CD8-positive, alpha-beta memory T cell (primary cell): Measurements from ENCODE around the gene CDPF1. TPM values are rescaled to one million over a fixed set of nuclear protein-coding genes. Genes with fewer than 3 reads are reported as not detected.

Source experiments
- CTCF ChIA-PET: fragments of 350-600 bp; sonication (Branson Sonifier 250); formaldehyde crosslinking; loops from one replicate; lab custom pipeline; 2021; ENCODE audit warnings: antibody characterized with exemption; lab: Charles Lee
- POLR2A ChIA-PET: fragments of 350-600 bp; sonication (Branson Sonifier 250); formaldehyde crosslinking; loops from one replicate; lab custom pipeline; 2021; ENCODE audit warnings: antibody characterized with exemption; lab: Charles Lee
- DNase-seq, 5 donors: peaks; one replicate each; pipeline versions ENCODE4 v3.0.0 to v3.0.0-alpha.2; 2020 to 2022; ENCODE audit warnings: mixed read lengths in 1 of 5
- H3K27ac ChIP-seq: one replicate; pipeline ENCODE4 v1.7.0; 2013; ENCODE audit warnings: low read depth, mild to moderate bottlenecking, low read length, moderate library complexity
- H3K27me3 ChIP-seq: 2 replicates; pipeline ENCODE4 v1.7.0; 2013; ENCODE audit warnings: low read length, mild to moderate bottlenecking; ENCODE audit not compliant: insufficient read depth, poor library complexity, severe bottlenecking
- H3K36me3 ChIP-seq: 2 replicates; pipeline ENCODE4 v1.7.0; 2013; ENCODE audit warnings: mild to moderate bottlenecking, low read length, moderate library complexity; ENCODE audit not compliant: insufficient read depth
- H3K4me1 ChIP-seq: 2 replicates; pipeline ENCODE4 v1.7.0; 2013; ENCODE audit warnings: mild to moderate bottlenecking, low read length, moderate library complexity; ENCODE audit not compliant: insufficient read depth
- H3K4me3 ChIP-seq: 2 replicates; pipeline ENCODE4 v1.7.0; 2013; ENCODE audit warnings: mild to moderate bottlenecking, low read length
- H3K9me3 ChIP-seq: 2 replicates; pipeline ENCODE4 v1.7.0; 2013; ENCODE audit warnings: mild to moderate bottlenecking, low read length
- H3K27ac Mint-ChIP-seq, 8 donors: one replicate each; pipeline ENCODE4 v1.8.0; 2020 to 2021; ENCODE audit warnings: mixed read lengths in 8 of 8, mild to moderate bottlenecking in 6 of 8, inconsistent platforms in 3 of 8, moderate library complexity in 3 of 8
- H3K27me3 Mint-ChIP-seq, 2 donors: one replicate each; pipeline ENCODE4 v1.8.0; 2020 to 2021; ENCODE audit warnings: mixed read lengths in 2 of 2, mild to moderate bottlenecking in 1 of 2, moderate library complexity in 1 of 2
- H3K36me3 Mint-ChIP-seq, 3 donors: one replicate each; pipeline ENCODE4 v1.8.0; 2020 to 2021; ENCODE audit warnings: mixed read lengths in 3 of 3, inconsistent platforms in 1 of 3, mild to moderate bottlenecking in 1 of 3
- H3K4me1 Mint-ChIP-seq, 3 donors: one replicate each; pipeline ENCODE4 v1.8.0; 2020 to 2021; ENCODE audit warnings: mixed read lengths in 3 of 3, inconsistent platforms in 1 of 3, mild to moderate bottlenecking in 1 of 3
- H3K4me3 Mint-ChIP-seq, 7 donors: one replicate each; pipeline ENCODE4 v1.8.0; 2020 to 2021; ENCODE audit warnings: mixed read lengths in 7 of 7, mild to moderate bottlenecking in 6 of 7, moderate library complexity in 4 of 7, inconsistent platforms in 2 of 7
- H3K9me3 Mint-ChIP-seq, 5 donors: one replicate each; pipeline ENCODE4 v1.8.0; 2020 to 2022; ENCODE audit warnings: mixed read lengths in 5 of 5, mild to moderate bottlenecking in 3 of 5, moderate library complexity in 2 of 5, inconsistent platforms in 1 of 5
- polyA plus RNA-seq: library from polyadenylated mRNA; unstranded; fragments of 300-500 nt; fragmentation: Illumina TruSeq; gene quantifications from one replicate; pipeline ENCODE4 v1.2.3, GENCODE V29; 2021
- total RNA-seq, 2 experiments: library from RNA; stranded (reverse); gene quantifications; one replicate each; pipeline ENCODE4 v1.2.3, GENCODE V29; 2021

The CDPF1 gene
- total and polyA plus RNA-seq, 3 experiments from 2014 or later: 8.6 to 18.8 (median 10.0) TPM

- Histone ChIP-seq H3K9me3 (no peaks in the 10 kb centered on the region), H3K27me3 (no peaks in the 10 kb centered on the region), H3K36me3 (peaks cover 13% of the 10 kb centered on the region), H3K27ac (no peak overlapping the region), H3K4me1 (peaks cover 32% of the 10 kb centered on the region), H3K4me3 (no peak overlapping the region)
- ChIA-PET POLR2A (no interaction called here), CTCF (interaction anchor here (0.8 kb wide), 1 partner anchor 28 kb away, joined by 3 read pairs; no protein-coding TSS in a partner anchor)
- Mint-ChIP-seq H3K4me3 (no peak overlapping the region), H3K9me3 (no peaks in the 10 kb centered on the region), H3K27me3 (peaks cover 0 to 2% of the 10 kb centered on the region in 2 donors), H3K4me1 (peaks cover 40 to 54% (median 46%) of the 10 kb centered on the region in 3 donors), H3K36me3 (peaks cover 11 to 56% (median 13%) of the 10 kb centered on the region in 3 donors), H3K27ac (peak overlapping the region in 3 of 8 donors; percentile 32 to 89 (median 47))
- no peak for DNase-seq
Observed at GRCh38 chr22:46278656-46279645, 28.9 kb upstream of the CDPF1 start.

GRCh38 chr22:46276563-46276962, 26.5 kb upstream of the CDPF1 start:
- no peaks in the 10 kb centered on the region for H3K9me3 ChIP-seq
- Mint-ChIP-seq H3K36me3 (peaks cover 10 to 63% (median 11%) of the 10 kb centered on the region in 3 donors), H3K4me1 (peaks cover 34 to 46% (median 40%) of the 10 kb centered on the region in 3 donors), H3K9me3 (no peaks in the 10 kb centered on the region), H3K27me3 (peaks cover 0 to 2% of the 10 kb centered on the region in 2 donors), H3K27ac (peak overlapping the region in 4 of 8 donors; percentile 50 to 91 (median 68)), H3K4me3 (peak overlapping the region in 3 of 7 donors; percentile 39 to 83 (median 67))
- CTCF ChIA-PET: interaction anchor here (0.8 to 1.0 kb wide), 2 partner anchors 11 to 55 kb away, joined by 3 to 4 read pairs; no protein-coding TSS in a partner anchor
- DNase-seq: no peak
- POLR2A ChIA-PET: interaction anchor here (0.6 to 1.4 kb wide), 2 partner anchors 20 to 295 kb away, joined by 5 to 6 read pairs; partner anchors contain the start of gene GTSE1
- H3K4me1 ChIP-seq: peaks cover 23% of the 10 kb centered on the region
- no peaks in the 10 kb centered on the region for H3K27me3 ChIP-seq
- H3K27ac ChIP-seq: no peak overlapping the region
- H3K36me3 ChIP-seq: peaks cover 13% of the 10 kb centered on the region
- H3K4me3 ChIP-seq: no peak overlapping the region

- Histone ChIP-seq H3K27ac (no peak overlapping the region), H3K4me1 (peaks cover 13% of the 10 kb centered on the region), H3K36me3 (peaks cover 13% of the 10 kb centered on the region), H3K27me3 (no peaks in the 10 kb centered on the region), H3K9me3 (no peaks in the 10 kb centered on the region), H3K4me3 (no peak overlapping the region)
- no peaks in the 10 kb centered on the region for H3K9me3 Mint-ChIP-seq
- H3K27me3 Mint-ChIP-seq: peaks cover 0 to 2% of the 10 kb centered on the region in 2 donors
- H3K36me3 Mint-ChIP-seq: peaks cover 10 to 59% (median 11%) of the 10 kb centered on the region in 3 donors
- ChIA-PET CTCF (no interaction called here), POLR2A (no interaction called here)
- H3K27ac Mint-ChIP-seq: peak overlapping the region in 4 of 8 donors; percentile 18 to 91 (median 42)
- DNase-seq: no peak
- H3K4me3 Mint-ChIP-seq: peak overlapping the region in 2 of 7 donors; percentile 2 to 12
- peaks cover 25 to 36% (median 30%) of the 10 kb centered on the region in 3 donors for H3K4me1 Mint-ChIP-seq
Observed at GRCh38 chr22:46275455-46276122, 25.5 kb upstream of the CDPF1 start.

GRCh38 chr22:46274381-46274780, 24.3 kb upstream of the CDPF1 start:
- POLR2A ChIA-PET: no interaction called here
- no peaks in the 10 kb centered on the region for H3K9me3 ChIP-seq
- no peak overlapping the region for H3K4me3 ChIP-seq
- H3K36me3 Mint-ChIP-seq: peaks cover 10 to 54% (median 11%) of the 10 kb centered on the region in 3 donors
- no peaks in the 10 kb centered on the region for H3K27me3 ChIP-seq
- H3K4me3 Mint-ChIP-seq: no peak overlapping the region
- H3K27ac Mint-ChIP-seq: no peak overlapping the region
- H3K27ac ChIP-seq: no peak overlapping the region
- H3K4me1 Mint-ChIP-seq: peaks cover 22 to 34% (median 32%) of the 10 kb centered on the region in 3 donors
- peaks cover 2% of the 10 kb centered on the region for H3K4me1 ChIP-seq
- H3K36me3 ChIP-seq: peaks cover 13% of the 10 kb centered on the region
- DNase-seq: no peak
- H3K27me3 Mint-ChIP-seq: peaks cover 0 to 4% of the 10 kb centered on the region in 2 donors
- CTCF ChIA-PET: no interaction called here
- no peaks in the 10 kb centered on the region for H3K9me3 Mint-ChIP-seq

- Mint-ChIP-seq H3K4me1 (peaks cover 22 to 39% (median 37%) of the 10 kb centered on the region in 3 donors), H3K27me3 (peaks cover 0 to 4% of the 10 kb centered on the region in 2 donors), H3K4me3 (no peak overlapping the region), H3K9me3 (no peaks in the 10 kb centered on the region), H3K27ac (no peak overlapping the region), H3K36me3 (peaks cover 10 to 48% (median 11%) of the 10 kb centered on the region in 3 donors)
- ChIA-PET POLR2A (no interaction called here), CTCF (no interaction called here)
- peaks cover 12% of the 10 kb centered on the region for H3K36me3 ChIP-seq
- no peaks in the 10 kb centered on the region for H3K27me3 ChIP-seq
- DNase-seq: no peak
- peaks cover 4% of the 10 kb centered on the region for H3K4me1 ChIP-seq
- H3K27ac ChIP-seq: no peak overlapping the region
- H3K9me3 ChIP-seq: no peaks in the 10 kb centered on the region
- H3K4me3 ChIP-seq: no peak overlapping the region
Observed at GRCh38 chr22:46273432-46274148, 23.5 kb upstream of the CDPF1 start.

- Mint-ChIP-seq H3K36me3 (peaks cover 10 to 41% (median 11%) of the 10 kb centered on the region in 3 donors), H3K4me3 (no peak overlapping the region), H3K27me3 (peaks cover 0 to 4% of the 10 kb centered on the region in 2 donors), H3K27ac (peak overlapping the region in 1 of 8 donors; percentile 24), H3K9me3 (no peaks in the 10 kb centered on the region), H3K4me1 (peaks cover 20 to 38% (median 35%) of the 10 kb centered on the region in 3 donors)
- Histone ChIP-seq H3K4me3 (no peak overlapping the region), H3K9me3 (no peaks in the 10 kb centered on the region), H3K27me3 (no peaks in the 10 kb centered on the region), H3K36me3 (peaks cover 9% of the 10 kb centered on the region), H3K4me1 (peaks cover 4% of the 10 kb centered on the region), H3K27ac (no peak overlapping the region)
- POLR2A ChIA-PET: no interaction called here
- CTCF ChIA-PET: no interaction called here
- no peak for DNase-seq
Observed at GRCh38 chr22:46272762-46273431, 22.8 kb upstream of the CDPF1 start.

GRCh38 chr22:46272196-46272595, 22.1 kb upstream of the CDPF1 start:
- DNase-seq: no peak
- ChIA-PET CTCF (no interaction called here), POLR2A (no interaction called here)
- Mint-ChIP-seq H3K27me3 (peaks cover 0 to 4% of the 10 kb centered on the region in 2 donors), H3K27ac (peak overlapping the region in 1 of 8 donors; percentile 72), H3K9me3 (no peaks in the 10 kb centered on the region), H3K4me3 (no peak overlapping the region), H3K36me3 (peaks cover 10 to 43% (median 11%) of the 10 kb centered on the region in 3 donors), H3K4me1 (peaks cover 25 to 39% (median 38%) of the 10 kb centered on the region in 3 donors)
- H3K4me3 ChIP-seq: no peak overlapping the region
- H3K9me3 ChIP-seq: no peaks in the 10 kb centered on the region
- H3K4me1 ChIP-seq: peaks cover 4% of the 10 kb centered on the region
- H3K27ac ChIP-seq: no peak overlapping the region
- H3K36me3 ChIP-seq: peaks cover 9% of the 10 kb centered on the region
- H3K27me3 ChIP-seq: no peaks in the 10 kb centered on the region
